ENCODE results near the gene CFTR. TPM values are rescaled to one million over a fixed set of nuclear protein-coding genes. Genes with fewer than 3 reads are reported as not detected.

CFTR gene
- total RNA-seq, 1 experiment from 2014 or later = 0.31 TPM

DNA sequence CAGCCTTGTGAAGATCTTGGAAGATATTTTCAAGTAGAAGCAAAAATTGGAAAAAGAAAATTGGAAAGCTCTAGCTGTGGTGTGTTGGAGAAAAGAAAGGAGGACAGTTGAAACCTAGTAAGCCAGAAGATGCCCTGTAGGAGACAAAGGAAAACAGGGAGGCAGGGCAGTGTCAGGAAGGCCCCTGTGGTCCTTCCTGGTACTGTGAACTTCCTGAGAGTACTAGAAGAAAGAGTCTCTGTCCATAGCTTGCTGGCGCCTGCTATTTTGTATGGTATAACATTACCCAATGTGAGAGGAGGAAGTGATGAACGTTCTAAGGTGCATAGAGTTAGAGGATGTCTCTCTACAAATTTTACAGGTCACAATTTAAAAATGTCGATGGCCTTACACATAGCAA lies 210.3 kb downstream of the CFTR start:
- no peaks in the 10 kb centered on the region for H3K36me3 ChIP-seq (ENCODE audit: control insufficient read depth, insufficient read depth, low read length)
- H3K27ac ChIP-seq (ENCODE audit: low read length) = no peak overlapping the region
- H3K9me3 ChIP-seq (ENCODE audit: control insufficient read depth, insufficient read depth, low read depth, low read length) = no peaks in the 10 kb centered on the region
- TF ChIP-seq, protein P1, sequence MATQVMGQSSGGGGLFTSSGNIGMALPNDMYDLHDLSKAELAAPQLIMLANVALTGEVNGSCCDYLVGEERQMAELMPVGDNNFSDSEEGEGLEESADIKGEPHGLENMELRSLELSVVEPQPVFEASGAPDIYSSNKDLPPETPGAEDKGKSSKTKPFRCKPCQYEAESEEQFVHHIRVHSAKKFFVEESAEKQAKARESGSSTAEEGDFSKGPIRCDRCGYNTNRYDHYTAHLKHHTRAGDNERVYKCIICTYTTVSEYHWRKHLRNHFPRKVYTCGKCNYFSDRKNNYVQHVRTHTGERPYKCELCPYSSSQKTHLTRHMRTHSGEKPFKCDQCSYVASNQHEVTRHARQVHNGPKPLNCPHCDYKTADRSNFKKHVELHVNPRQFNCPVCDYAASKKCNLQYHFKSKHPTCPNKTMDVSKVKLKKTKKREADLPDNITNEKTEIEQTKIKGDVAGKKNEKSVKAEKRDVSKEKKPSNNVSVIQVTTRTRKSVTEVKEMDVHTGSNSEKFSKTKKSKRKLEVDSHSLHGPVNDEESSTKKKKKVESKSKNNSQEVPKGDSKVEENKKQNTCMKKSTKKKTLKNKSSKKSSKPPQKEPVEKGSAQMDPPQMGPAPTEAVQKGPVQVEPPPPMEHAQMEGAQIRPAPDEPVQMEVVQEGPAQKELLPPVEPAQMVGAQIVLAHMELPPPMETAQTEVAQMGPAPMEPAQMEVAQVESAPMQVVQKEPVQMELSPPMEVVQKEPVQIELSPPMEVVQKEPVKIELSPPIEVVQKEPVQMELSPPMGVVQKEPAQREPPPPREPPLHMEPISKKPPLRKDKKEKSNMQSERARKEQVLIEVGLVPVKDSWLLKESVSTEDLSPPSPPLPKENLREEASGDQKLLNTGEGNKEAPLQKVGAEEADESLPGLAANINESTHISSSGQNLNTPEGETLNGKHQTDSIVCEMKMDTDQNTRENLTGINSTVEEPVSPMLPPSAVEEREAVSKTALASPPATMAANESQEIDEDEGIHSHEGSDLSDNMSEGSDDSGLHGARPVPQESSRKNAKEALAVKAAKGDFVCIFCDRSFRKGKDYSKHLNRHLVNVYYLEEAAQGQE (IDR thresholded peaks at IDR 0.05; ENCODE audit: insufficient read depth in 1 of 2, low read depth in 2 of 2, low read length in 1 of 2) = no peak
- TF ChIP-seq TCF7L2 (IDR thresholded peaks at IDR 0.05; ENCODE audit: low read depth, low read length) (no peak), POLR2AphosphoS5 (IDR thresholded peaks at IDR 0.05; ENCODE audit: low read depth, low read length) (no peak), CTCF (IDR thresholded peaks at IDR 0.05) (no peak), SIN3A (IDR thresholded peaks at IDR 0.05; ENCODE audit: borderline replicate concordance, insufficient read depth, low read depth, low read length) (no peak)
- in situ Hi-C loops (cut with HindIII; ENCODE audit: low pct_unique_long_range_greater_than_20kb, low sequenced_read_pairs) = no loop called here
- BruUV-seq (replicated peaks) = no TSS peak
- intact Hi-C loops (cut with micrococcal nuclease; ENCODE audit: unreplicated experiment) = no loop called here
- no peak for DNase-seq (ENCODE audit: low read depth, low spot score)
- no peaks in the 10 kb centered on the region for H3K4me1 ChIP-seq (ENCODE audit: control insufficient read depth, insufficient read depth, low read length)
- ATAC-seq = no peak
- no peaks in the 10 kb centered on the region for H3K27me3 ChIP-seq (ENCODE audit: control insufficient read depth, insufficient read depth, low read length)
- no peak overlapping the region for H3K4me3 ChIP-seq (ENCODE audit: low read depth in 2 of 2, low read length in 2 of 2)
- ChIA-PET POLR2A (no interaction called here), CTCF (no interaction called here)

GRCh38 chr7:117692338-117692737 lies 212.5 kb downstream of the CFTR start:
- H3K4me3 ChIP-seq (ENCODE audit: low read depth in 2 of 2, low read length in 2 of 2) = no peak overlapping the region
- no peaks in the 10 kb centered on the region for H3K9me3 ChIP-seq (ENCODE audit: control insufficient read depth, insufficient read depth, low read depth, low read length)
- POLR2A ChIA-PET = interaction anchor here (0.7 kb wide), 1 partner anchor 151 kb away, joined by 7 read pairs; no protein-coding TSS in a partner anchor
- DNase-seq (ENCODE audit: low read depth, low spot score) = no peak
- no peak for ATAC-seq
- CTCF ChIA-PET = no interaction called here
- no TSS peak for BruUV-seq (replicated peaks)
- no peaks in the 10 kb centered on the region for H3K27me3 ChIP-seq (ENCODE audit: control insufficient read depth, insufficient read depth, low read length)
- in situ Hi-C loops (cut with HindIII; ENCODE audit: low pct_unique_long_range_greater_than_20kb, low sequenced_read_pairs) = no loop called here
- no peaks in the 10 kb centered on the region for H3K36me3 ChIP-seq (ENCODE audit: control insufficient read depth, insufficient read depth, low read length)
- intact Hi-C loops (cut with micrococcal nuclease; ENCODE audit: unreplicated experiment) = no loop called here
- no peak overlapping the region for H3K27ac ChIP-seq (ENCODE audit: low read length)
- TF ChIP-seq TCF7L2 (IDR thresholded peaks at IDR 0.05; ENCODE audit: low read depth, low read length) = no peak
- TF ChIP-seq POLR2AphosphoS5 (IDR thresholded peaks at IDR 0.05; ENCODE audit: low read depth, low read length) = no peak
- TF ChIP-seq, protein P1 (IDR thresholded peaks at IDR 0.05; ENCODE audit: insufficient read depth in 1 of 2, low read depth in 2 of 2, low read length in 1 of 2) = no peak
- TF ChIP-seq CTCF (IDR thresholded peaks at IDR 0.05) = no peak
- no peak for TF ChIP-seq SIN3A (IDR thresholded peaks at IDR 0.05; ENCODE audit: borderline replicate concordance, insufficient read depth, low read depth, low read length)
- H3K4me1 ChIP-seq (ENCODE audit: control insufficient read depth, insufficient read depth, low read length) = no peaks in the 10 kb centered on the region
